T-helper 1 cell treated with Interleukin-12 subunit alpha and Interleukin-12 subunit beta and Interleukin-4 antibody, amounts not matched to agents 30 μg/mL and 1 μg/mL, for 36 hours (primary cell): Measurements from ENCODE around the gene SLC35G6.
"Not testable (repeated sequence)": the region's sequence is repeated elsewhere in the genome, so short reads cannot be mapped to it uniquely, and the experiment has no call there.

ENCODE experiments used
- H3K27ac Mint-ChIP-seq: one replicate; pipeline ENCODE4 v1.8.0; 2021; ENCODE audit warnings: mild to moderate bottlenecking, mixed read lengths
- H3K27me3 Mint-ChIP-seq: one replicate; pipeline ENCODE4 v1.8.0; 2021; ENCODE audit warnings: low read depth, mixed read lengths
- H3K36me3 Mint-ChIP-seq: one replicate; pipeline ENCODE4 v1.8.0; 2021; ENCODE audit warnings: low read depth, mixed read lengths
- H3K4me1 Mint-ChIP-seq: one replicate; pipeline ENCODE4 v1.8.0; 2021; ENCODE audit warnings: low read depth, mixed read lengths
- H3K4me3 Mint-ChIP-seq: one replicate; pipeline ENCODE4 v1.8.0; 2021; ENCODE audit warnings: mild to moderate bottlenecking, moderate library complexity, mixed read lengths
- H3K9me3 Mint-ChIP-seq: one replicate; pipeline ENCODE4 v1.8.0; 2021; ENCODE audit warnings: mixed read lengths

SLC35G6 gene

GRCh38 chr17:7481275-7481674 lies at the start of gene SLC35G6:
Gene SLC35G6, plus strand, starts transcription at chr17:7481446. Its CDS starts 71 bp downstream, at chr17:7481517.
- not testable (repeated sequence) for H3K9me3 Mint-ChIP-seq, H3K27me3 Mint-ChIP-seq, H3K36me3 Mint-ChIP-seq
- Mint-ChIP-seq H3K4me1 (peaks cover 49% of the 10 kb centered on the region), H3K4me3 (peak within 1 kb of the TSS; percentile 88), H3K27ac (peak within 1 kb of the TSS; percentile 31)

GRCh38 chr17:7432296-7432695 lies 49.0 kb upstream of the SLC35G6 start:
- Mint-ChIP-seq H3K36me3 (no peaks in the 10 kb centered on the region), H3K9me3 (no peaks in the 10 kb centered on the region), H3K4me1 (peaks cover 13% of the 10 kb centered on the region), H3K4me3 (no peak overlapping the region), H3K27ac (peak overlapping the region; percentile 55), H3K27me3 (no peaks in the 10 kb centered on the region)

GRCh38 chr17:7435676-7436555 lies 45.3 kb upstream of the SLC35G6 start:
- Mint-ChIP-seq H3K36me3 (peaks cover 8% of the 10 kb centered on the region), H3K27me3 (peaks cover 8% of the 10 kb centered on the region), H3K9me3 (no peaks in the 10 kb centered on the region), H3K4me1 (peaks cover 34% of the 10 kb centered on the region), H3K4me3 (peak overlapping the region; percentile 92), H3K27ac (peak overlapping the region; percentile 97)

GRCh38 chr17:7436556-7437368 lies 44.5 kb upstream of the SLC35G6 start:
- Mint-ChIP-seq H3K9me3 (no peaks in the 10 kb centered on the region), H3K4me1 (peaks cover 37% of the 10 kb centered on the region), H3K27me3 (peaks cover 8% of the 10 kb centered on the region), H3K4me3 (peak overlapping the region; percentile 92), H3K36me3 (peaks cover 8% of the 10 kb centered on the region), H3K27ac (peak overlapping the region; percentile 97)

GRCh38 chr17:7437369-7437863 lies 43.8 kb upstream of the SLC35G6 start:
- Mint-ChIP-seq H3K27me3 (peaks cover 10% of the 10 kb centered on the region), H3K36me3 (peaks cover 9% of the 10 kb centered on the region), H3K4me3 (peak overlapping the region; percentile 88), H3K9me3 (no peaks in the 10 kb centered on the region), H3K4me1 (peaks cover 37% of the 10 kb centered on the region), H3K27ac (peak overlapping the region; percentile 93)

- Mint-ChIP-seq H3K4me3 (peak overlapping the region; percentile 88), H3K36me3 (peaks cover 11% of the 10 kb centered on the region), H3K9me3 (no peaks in the 10 kb centered on the region), H3K4me1 (peaks cover 37% of the 10 kb centered on the region), H3K27me3 (peaks cover 12% of the 10 kb centered on the region), H3K27ac (peak overlapping the region; percentile 93)
Observed at GRCh38 chr17:7437950-7438614, 43.2 kb upstream of the SLC35G6 start.

GRCh38 chr17:7438656-7439460 lies 42.4 kb upstream of the SLC35G6 start:
- Mint-ChIP-seq H3K27ac (peak overlapping the region; percentile 83), H3K4me1 (peaks cover 38% of the 10 kb centered on the region), H3K4me3 (peak overlapping the region; percentile 88), H3K9me3 (no peaks in the 10 kb centered on the region), H3K36me3 (peaks cover 18% of the 10 kb centered on the region), H3K27me3 (peaks cover 13% of the 10 kb centered on the region)

- Mint-ChIP-seq H3K36me3 (peaks cover 20% of the 10 kb centered on the region), H3K9me3 (no peaks in the 10 kb centered on the region), H3K4me1 (peaks cover 43% of the 10 kb centered on the region), H3K27me3 (peaks cover 19% of the 10 kb centered on the region), H3K4me3 (peak within 1 kb of the TSS; percentile 88), H3K27ac (peak within 1 kb of the TSS; percentile 83)
Observed at GRCh38 chr17:7439462-7440112, 41.7 kb upstream of the SLC35G6 start, which contains the start of gene FGF11. Gene FGF11, plus strand, starts transcription at chr17:7439512. Its CDS starts 109 bp downstream, at chr17:7439621.

GRCh38 chr17:7440113-7440833 lies 41.0 kb upstream of the SLC35G6 start:
- peak overlapping the region; percentile 82 for H3K4me3 Mint-ChIP-seq
- peaks cover 42% of the 10 kb centered on the region for H3K4me1 Mint-ChIP-seq
- peaks cover 20% of the 10 kb centered on the region for H3K36me3 Mint-ChIP-seq
- H3K27ac Mint-ChIP-seq = peak overlapping the region; percentile 73
- H3K9me3 Mint-ChIP-seq = no peaks in the 10 kb centered on the region
- H3K27me3 Mint-ChIP-seq = peaks cover 21% of the 10 kb centered on the region

GRCh38 chr17:7440834-7441195 lies 40.4 kb upstream of the SLC35G6 start:
- H3K4me3 Mint-ChIP-seq = peak overlapping the region; percentile 82
- no peak overlapping the region for H3K27ac Mint-ChIP-seq
- peaks cover 26% of the 10 kb centered on the region for H3K27me3 Mint-ChIP-seq
- no peaks in the 10 kb centered on the region for H3K9me3 Mint-ChIP-seq
- H3K36me3 Mint-ChIP-seq = peaks cover 24% of the 10 kb centered on the region
- peaks cover 45% of the 10 kb centered on the region for H3K4me1 Mint-ChIP-seq

GRCh38 chr17:7441266-7441665 lies 40.0 kb upstream of the SLC35G6 start:
- H3K27me3 Mint-ChIP-seq = peaks cover 29% of the 10 kb centered on the region
- H3K27ac Mint-ChIP-seq = no peak overlapping the region
- H3K36me3 Mint-ChIP-seq = peaks cover 26% of the 10 kb centered on the region
- H3K4me3 Mint-ChIP-seq = no peak overlapping the region
- peaks cover 43% of the 10 kb centered on the region for H3K4me1 Mint-ChIP-seq
- H3K9me3 Mint-ChIP-seq = no peaks in the 10 kb centered on the region

- peak overlapping the region; percentile 57 for H3K4me3 Mint-ChIP-seq
- no peaks in the 10 kb centered on the region for H3K9me3 Mint-ChIP-seq
- H3K4me1 Mint-ChIP-seq = peaks cover 44% of the 10 kb centered on the region
- peaks cover 28% of the 10 kb centered on the region for H3K36me3 Mint-ChIP-seq
- no peak overlapping the region for H3K27ac Mint-ChIP-seq
- H3K27me3 Mint-ChIP-seq = peaks cover 32% of the 10 kb centered on the region
Observed at GRCh38 chr17:7442142-7442541, 39.1 kb upstream of the SLC35G6 start.
